GM12878 (cell line): ENCODE results near the gene CPT1C. TPM values are rescaled to one million over a fixed set of nuclear protein-coding genes. Genes with fewer than 3 reads are reported as not detected.

ENCODE experiments used
- BACH1 ChIP-seq: fragments of 450-650 bp; IDR thresholded peaks from 2 replicates; pipeline ENCODE4 v1.6.1; 2017; ENCODE audit warnings: mild to moderate bottlenecking, borderline replicate concordance
- BCLAF1 ChIP-seq: fragments of 450-650 bp; IDR thresholded peaks from 2 replicates; pipeline ENCODE4 v1.6.1; 2017; ENCODE audit warnings: antibody characterized with exemption, mild to moderate bottlenecking, moderate library complexity
- CHD1 ChIP-seq: IDR thresholded peaks from 2 replicates; pipeline ENCODE4 v1.6.1; 2012; ENCODE audit warnings: low read depth, low read length, improper control_type of control experiment
- CREB1 ChIP-seq: IDR thresholded peaks from 2 replicates; pipeline ENCODE4 v1.6.1; 2012; ENCODE audit warnings: low read depth, mild to moderate bottlenecking, inconsistent platforms
- DPF2 ChIP-seq: fragments of 450-650 bp; IDR thresholded peaks from 2 replicates; pipeline ENCODE4 v1.6.1; 2017; ENCODE audit warnings: mild to moderate bottlenecking
- E2F4 ChIP-seq: IDR thresholded peaks from 2 replicates; pipeline ENCODE4 v1.6.1; 2012; ENCODE audit warnings: low read depth, low read length, improper control_type of control experiment
- EED ChIP-seq: sonication (generic); IDR thresholded peaks from 2 replicates; pipeline ENCODE4 v1.6.1; 2016; ENCODE audit warnings: antibody characterized with exemption, low read depth
- FOXK2 ChIP-seq: fragments of 450-650 bp; IDR thresholded peaks from 2 replicates; pipeline ENCODE4 v1.6.1; 2017; ENCODE audit warnings: mild to moderate bottlenecking, moderate library complexity
- HDAC6 ChIP-seq: fragments of 200-600 bp; sonication (generic); IDR thresholded peaks from one replicate; pipeline ENCODE4 v1.8.0; 2017; ENCODE audit warnings: antibody characterized with exemption; ENCODE audit not compliant: unreplicated experiment
- IKZF1 ChIP-seq: fragments of 450-650 bp; conservative IDR thresholded peaks from 2 replicates; pipeline ENCODE4 v1.6.1; 2017; ENCODE audit warnings: antibody characterized with exemption, mild to moderate bottlenecking
- KLF5 ChIP-seq: fragments of 450-650 bp; IDR thresholded peaks from 2 replicates; pipeline ENCODE4 v1.6.1; 2014; ENCODE audit warnings: mild to moderate bottlenecking; ENCODE audit not compliant: partially characterized antibody
- LARP7 ChIP-seq: fragments of 450-650 bp; IDR thresholded peaks from 2 replicates; pipeline ENCODE4 v1.6.1; 2017; ENCODE audit warnings: mild to moderate bottlenecking
- MTA3 ChIP-seq: IDR thresholded peaks from 2 replicates; pipeline ENCODE4 v1.6.1; 2012; ENCODE audit warnings: low read length, inconsistent platforms, borderline replicate concordance
- NBN ChIP-seq: fragments of 450-650 bp; IDR thresholded peaks from 2 replicates; pipeline ENCODE4 v1.6.1; 2016
- NKRF ChIP-seq: fragments of 450-650 bp; conservative IDR thresholded peaks from 2 replicates; pipeline ENCODE4 v1.6.1; 2017; ENCODE audit warnings: mild to moderate bottlenecking, moderate library complexity
- PAX5 ChIP-seq: IDR thresholded peaks from 2 replicates; pipeline ENCODE4 v1.6.1; 2011; ENCODE audit warnings: low read depth, low read length, borderline replicate concordance
- PML ChIP-seq: IDR thresholded peaks from 2 replicates; pipeline ENCODE4 v1.6.1; 2012; ENCODE audit warnings: low read length, inconsistent platforms
- POLR2A ChIP-seq: IDR thresholded peaks from 2 replicates; pipeline ENCODE4 v1.6.1; 2011; ENCODE audit warnings: low read depth, mild to moderate bottlenecking, low read length
- POLR2AphosphoS2 ChIP-seq: IDR thresholded peaks from 2 replicates; pipeline ENCODE4 v1.6.1; 2011; ENCODE audit warnings: low read depth, mild to moderate bottlenecking, low read length, improper control_type of control experiment, moderate library complexity
- SKIL ChIP-seq: fragments of 450-650 bp; IDR thresholded peaks from 2 replicates; pipeline ENCODE4 v1.6.1; 2017; ENCODE audit warnings: mild to moderate bottlenecking, low read depth, inconsistent platforms; ENCODE audit not compliant: poor library complexity, severe bottlenecking
- SREBF1 ChIP-seq: IDR thresholded peaks from 2 replicates; pipeline ENCODE4 v1.6.1; 2012; ENCODE audit warnings: mild to moderate bottlenecking, low read length
- SREBF2 ChIP-seq: IDR thresholded peaks from 2 replicates; pipeline ENCODE4 v1.6.1; 2012; ENCODE audit warnings: mild to moderate bottlenecking, low read length
- STAT1 ChIP-seq: fragments of 450-650 bp; conservative IDR thresholded peaks from 2 replicates; pipeline ENCODE4 v1.6.1; 2014; ENCODE audit warnings: antibody characterized with exemption, mild to moderate bottlenecking
- TARDBP ChIP-seq: IDR thresholded peaks from 2 replicates; pipeline ENCODE4 v1.6.1; 2016; ENCODE audit warnings: borderline replicate concordance
- TBL1XR1 ChIP-seq: IDR thresholded peaks from 2 replicates; pipeline ENCODE4 v1.6.1; 2012; ENCODE audit warnings: low read depth, low read length, improper control_type of control experiment
- ZNF384 ChIP-seq: IDR thresholded peaks from 2 replicates; pipeline ENCODE4 v1.6.1; 2012; ENCODE audit warnings: low read depth, mild to moderate bottlenecking, low read length, improper control_type of control experiment, borderline replicate concordance
- polyA plus RNA-seq, 11 experiments: library from polyadenylated mRNA; depleted of rRNA in 4 of 11; unstranded in 6 of 11; stranded (reverse) in 5 of 11; fragments of >200 nt; fragmentation: Nextera tagmentation in 4 of 11; fragmentation: Illumina TruSeq in 1 of 11; extraction: Ambion mirVana in 4 of 11; extraction: Trizol in 1 of 11; gene quantifications; 1 replicate in 1 of 11; 2 replicates in 10 of 11; pipeline versions ENCODE4 v1.2.1 to v1.2.3, GENCODE V29; 2011 to 2016; ENCODE audit warnings: inconsistent platforms in 2 of 11, missing spikeins in 2 of 11, low read depth in 1 of 11
- total RNA-seq, 4 experiments: library from RNA; depleted of rRNA in 3 of 4; stranded (reverse); fragments of >200 nt in 3 of 4; fragmentation: Illumina TruSeq in 1 of 4; extraction: Trizol in 1 of 4; gene quantifications; 2 replicates each; pipeline versions ENCODE4 v1.2.1 to v1.2.3, GENCODE V29; 2013 to 2021

CPT1C gene
- total and polyA plus RNA-seq, 10 of the 15 experiments (the other 5 are each of a cell fraction or from before 2014, with no cell fraction given) = 0.04 to 0.56 (median 0.21) TPM; not detected in 3

- TF ChIP-seq NKRF = peak; percentile 80
- TF ChIP-seq TBL1XR1 = no peak; the same call in 1 of the 2 replicates
- peak; percentile 98 for TF ChIP-seq SKIL
- TF ChIP-seq BACH1 = no peak
- no peak for TF ChIP-seq TARDBP
- TF ChIP-seq IKZF1 = peak; percentile 93
- TF ChIP-seq POLR2A = peak; percentile 86
- TF ChIP-seq SREBF1 = peak; percentile 99
- TF ChIP-seq CREB1 = no peak
- TF ChIP-seq E2F4 = peak; percentile 17; the same call in 1 of the 2 replicates
- TF ChIP-seq BCLAF1 = peak; percentile 96
- peak; percentile 98 for TF ChIP-seq CHD1
- peak; percentile 95 for TF ChIP-seq STAT1
- peak; percentile 80; the same call in 1 of the 2 replicates for TF ChIP-seq POLR2AphosphoS2
- 0 out of 2 replicates have a peak, but pooled peaks have one; percentile 36 for TF ChIP-seq PAX5
- TF ChIP-seq FOXK2 = peak; percentile 99
- TF ChIP-seq HDAC6 = no peak
- TF ChIP-seq ZNF384 = no peak; the same call in none of the 2 replicates
- TF ChIP-seq DPF2 = no peak; the same call in 1 of the 2 replicates
- 0 out of 2 replicates have a peak, but pooled peaks have one; percentile 9 for TF ChIP-seq SREBF2
- TF ChIP-seq KLF5 = peak; percentile 99
- no peak for TF ChIP-seq EED
- 0 out of 2 replicates have a peak, but pooled peaks have one; percentile 38 for TF ChIP-seq MTA3
- TF ChIP-seq NBN = peak; percentile 97
- peak; percentile 97 for TF ChIP-seq PML
- peak; percentile 41; the same call in 1 of the 2 replicates for TF ChIP-seq LARP7
Observed at GRCh38 chr19:49676136-49676783, 14.7 kb upstream of the CPT1C start (continued).
